Natural killer cell (primary cell): ENCODE results near the gene KREMEN2. TPM values are rescaled to one million over a fixed set of nuclear protein-coding genes. Genes with fewer than 3 reads are reported as not detected.

Experiments used
- ATAC-seq, 3 donors: fragments of 150-1000 bp in 2 of 3; fragments of 200-7000 bp in 1 of 3; cut with Tn5 transposase; 1 replicate in 1 of 3; 2 replicates in 2 of 3; pipeline ENCODE4 v1.10.0; 2021; ENCODE audit warnings: mild to moderate bottlenecking in 2 of 3, moderate library complexity in 2 of 3
- DNase-seq, 2 donors: peaks; one replicate each; pipeline versions ENCODE4 v3.0.0 to v3.0.0-alpha.2; 2013 to 2021; ENCODE audit warnings: mixed read lengths in 1 of 2
- H3K27ac ChIP-seq: one replicate; pipeline ENCODE4 v1.5.1; 2013; ENCODE audit warnings: mild to moderate bottlenecking, low read length
- H3K27me3 ChIP-seq: one replicate; pipeline ENCODE4 v1.6.1; 2013; ENCODE audit warnings: low read length; ENCODE audit not compliant: control insufficient read depth, insufficient read depth
- H3K36me3 ChIP-seq: one replicate; pipeline ENCODE4 v1.6.1; 2013; ENCODE audit warnings: low read length; ENCODE audit not compliant: control insufficient read depth, insufficient read depth
- H3K4me1 ChIP-seq: one replicate; pipeline ENCODE4 v1.6.1; 2013; ENCODE audit warnings: low read length; ENCODE audit not compliant: control insufficient read depth, insufficient read depth
- H3K4me3 ChIP-seq: one replicate; pipeline ENCODE4 v1.5.1; 2013; ENCODE audit warnings: low read length
- H3K9me3 ChIP-seq: one replicate; pipeline ENCODE4 v1.6.1; 2013; ENCODE audit warnings: low read length; ENCODE audit not compliant: control insufficient read depth, insufficient read depth
- H3K27ac Mint-ChIP-seq, 2 donors: one replicate each; pipeline ENCODE4 v1.8.0; 2022; ENCODE audit warnings: mild to moderate bottlenecking in 2 of 2, mixed read lengths in 2 of 2, moderate library complexity in 1 of 2
- H3K27me3 Mint-ChIP-seq, 2 donors: one replicate each; pipeline ENCODE4 v1.8.0; 2022; ENCODE audit warnings: low read depth in 2 of 2, mixed read lengths in 2 of 2
- H3K36me3 Mint-ChIP-seq: one replicate; pipeline ENCODE4 v1.8.0; 2022; ENCODE audit warnings: mixed read lengths
- H3K4me1 Mint-ChIP-seq, 2 donors: one replicate each; pipeline ENCODE4 v1.8.0; 2022; ENCODE audit warnings: mixed read lengths in 2 of 2
- H3K4me3 Mint-ChIP-seq: one replicate; pipeline ENCODE4 v1.8.0; 2022; ENCODE audit warnings: mild to moderate bottlenecking, moderate library complexity, mixed read lengths
- H3K9me3 Mint-ChIP-seq, 2 donors: one replicate each; pipeline ENCODE4 v1.8.0; 2022; ENCODE audit warnings: mixed read lengths in 2 of 2
- CTCF ChIP-seq: fragments of 200-600 bp; IDR thresholded peaks from one replicate; pipeline ENCODE4 v1.8.0; 2022; ENCODE audit warnings: antibody characterized with exemption
- WGBS: methylation state at CpG from one replicate; pipeline ENCODE4 v1.1.7; 2013; ENCODE audit warnings: missing lambda C conversion rate; ENCODE audit not compliant: insufficient coverage; 5-methylcytosine and 5-hydroxymethylcytosine counted together
- intact Hi-C: fragments of 100-400 bp; cut with micrococcal nuclease; formaldehyde crosslinking; loops from one replicate; pipeline ENCODE4 v1.14.2; 2022
- total RNA-seq, 4 donors: library from RNA; stranded (reverse); fragments of 120-200 nt in 1 of 4; gene quantifications; one replicate each; pipeline versions ENCODE4 v1.2.3 to v1.2.4, GENCODE V29; 2013 to 2022

Gene KREMEN2
- total RNA-seq, 3 donors from 2014 or later (not counting 1 experiment from before 2014, with no cell fraction given), result 0.16 TPM; not detected in 2

- Histone ChIP-seq H3K4me1 (no peaks in the 10 kb centered on the region), H3K9me3 (no peaks in the 10 kb centered on the region), H3K36me3 (peaks cover 5% of the 10 kb centered on the region), H3K27ac (no peak overlapping the region), H3K27me3 (no peaks in the 10 kb centered on the region), H3K4me3 (no peak overlapping the region)
- Mint-ChIP-seq H3K4me1 (no peaks in the 10 kb centered on the region), H3K4me3 (no peak overlapping the region), H3K9me3 (no peaks in the 10 kb centered on the region), H3K27me3 (no peaks in the 10 kb centered on the region), H3K36me3 (no peaks in the 10 kb centered on the region), H3K27ac (no peak overlapping the region)
- DNase-seq (no peak), ATAC-seq (no peak)
- TF ChIP-seq CTCF, result no peak
- intact Hi-C loops, result no loop called here
- 99% methylated on average over 4 of the region's 4 CpGs for WGBS
Measured at GRCh38 chr16:2946649-2947048, 17.4 kb upstream of the KREMEN2 start.

- Histone ChIP-seq H3K9me3 (no peaks in the 10 kb centered on the region), H3K36me3 (no peaks in the 10 kb centered on the region), H3K4me3 (no peak overlapping the region), H3K27ac (no peak overlapping the region), H3K4me1 (no peaks in the 10 kb centered on the region), H3K27me3 (no peaks in the 10 kb centered on the region)
- H3K4me1 Mint-ChIP-seq, result no peaks in the 10 kb centered on the region
- DNase-seq, result no peak
- no peaks in the 10 kb centered on the region for H3K36me3 Mint-ChIP-seq
- no peak overlapping the region for H3K4me3 Mint-ChIP-seq
- no peaks in the 10 kb centered on the region for H3K27me3 Mint-ChIP-seq
- TF ChIP-seq CTCF, result no peak
- intact Hi-C loops, result no loop called here
- no peaks in the 10 kb centered on the region for H3K9me3 Mint-ChIP-seq
- WGBS, result 91% methylated on average over 36 of the region's 36 CpGs
- ATAC-seq, result no peak
- H3K27ac Mint-ChIP-seq, result no peak overlapping the region
Measured at GRCh38 chr16:2948807-2949704, 15.0 kb upstream of the KREMEN2 start.

- H3K27ac Mint-ChIP-seq, result no peak overlapping the region
- H3K27me3 Mint-ChIP-seq, result no peaks in the 10 kb centered on the region
Measured at GRCh38 chr16:2949705-2950352, 14.2 kb upstream of the KREMEN2 start.

More at GRCh38 chr16:2949705-2950352, 14.2 kb upstream of the KREMEN2 start:
- Histone ChIP-seq H3K4me1 (no peaks in the 10 kb centered on the region), H3K4me3 (no peak overlapping the region), H3K36me3 (no peaks in the 10 kb centered on the region), H3K9me3 (no peaks in the 10 kb centered on the region), H3K27ac (no peak overlapping the region), H3K27me3 (no peaks in the 10 kb centered on the region)
- DNase-seq, result no peak
- Mint-ChIP-seq H3K9me3 (no peaks in the 10 kb centered on the region), H3K4me1 (no peaks in the 10 kb centered on the region), H3K36me3 (no peaks in the 10 kb centered on the region), H3K4me3 (no peak overlapping the region)
- intact Hi-C loops, result no loop called here
- no peak for TF ChIP-seq CTCF
- WGBS, result 95% methylated on average over 19 of the region's 19 CpGs
- ATAC-seq, result no peak
